Measurements from ENCODE around the gene GRN.

The GRN gene

GRCh38 chr17:44314524-44314868 is 30.6 kb upstream of the GRN start:
- TF ChIP-seq, protein P1, sequence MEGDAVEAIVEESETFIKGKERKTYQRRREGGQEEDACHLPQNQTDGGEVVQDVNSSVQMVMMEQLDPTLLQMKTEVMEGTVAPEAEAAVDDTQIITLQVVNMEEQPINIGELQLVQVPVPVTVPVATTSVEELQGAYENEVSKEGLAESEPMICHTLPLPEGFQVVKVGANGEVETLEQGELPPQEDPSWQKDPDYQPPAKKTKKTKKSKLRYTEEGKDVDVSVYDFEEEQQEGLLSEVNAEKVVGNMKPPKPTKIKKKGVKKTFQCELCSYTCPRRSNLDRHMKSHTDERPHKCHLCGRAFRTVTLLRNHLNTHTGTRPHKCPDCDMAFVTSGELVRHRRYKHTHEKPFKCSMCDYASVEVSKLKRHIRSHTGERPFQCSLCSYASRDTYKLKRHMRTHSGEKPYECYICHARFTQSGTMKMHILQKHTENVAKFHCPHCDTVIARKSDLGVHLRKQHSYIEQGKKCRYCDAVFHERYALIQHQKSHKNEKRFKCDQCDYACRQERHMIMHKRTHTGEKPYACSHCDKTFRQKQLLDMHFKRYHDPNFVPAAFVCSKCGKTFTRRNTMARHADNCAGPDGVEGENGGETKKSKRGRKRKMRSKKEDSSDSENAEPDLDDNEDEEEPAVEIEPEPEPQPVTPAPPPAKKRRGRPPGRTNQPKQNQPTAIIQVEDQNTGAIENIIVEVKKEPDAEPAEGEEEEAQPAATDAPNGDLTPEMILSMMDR (conservative IDR thresholded peaks at IDR 0.05; ENCODE audit: low read depth, low read length): no peak
- H3K4me3 ChIP-seq (ENCODE audit: low read depth, low read length): no peak overlapping the region
- DNase-seq (ENCODE audit: low read depth): no peak

- TF ChIP-seq, protein P1 (conservative IDR thresholded peaks at IDR 0.05; ENCODE audit: low read depth, low read length): no peak
- no peak for DNase-seq (ENCODE audit: low read depth)
- H3K4me3 ChIP-seq (ENCODE audit: low read depth, low read length): peak overlapping the region; percentile 30
These were observed 30.0 kb upstream of the GRN start for GRCh38 chr17:44314869-44315661.

DNA sequence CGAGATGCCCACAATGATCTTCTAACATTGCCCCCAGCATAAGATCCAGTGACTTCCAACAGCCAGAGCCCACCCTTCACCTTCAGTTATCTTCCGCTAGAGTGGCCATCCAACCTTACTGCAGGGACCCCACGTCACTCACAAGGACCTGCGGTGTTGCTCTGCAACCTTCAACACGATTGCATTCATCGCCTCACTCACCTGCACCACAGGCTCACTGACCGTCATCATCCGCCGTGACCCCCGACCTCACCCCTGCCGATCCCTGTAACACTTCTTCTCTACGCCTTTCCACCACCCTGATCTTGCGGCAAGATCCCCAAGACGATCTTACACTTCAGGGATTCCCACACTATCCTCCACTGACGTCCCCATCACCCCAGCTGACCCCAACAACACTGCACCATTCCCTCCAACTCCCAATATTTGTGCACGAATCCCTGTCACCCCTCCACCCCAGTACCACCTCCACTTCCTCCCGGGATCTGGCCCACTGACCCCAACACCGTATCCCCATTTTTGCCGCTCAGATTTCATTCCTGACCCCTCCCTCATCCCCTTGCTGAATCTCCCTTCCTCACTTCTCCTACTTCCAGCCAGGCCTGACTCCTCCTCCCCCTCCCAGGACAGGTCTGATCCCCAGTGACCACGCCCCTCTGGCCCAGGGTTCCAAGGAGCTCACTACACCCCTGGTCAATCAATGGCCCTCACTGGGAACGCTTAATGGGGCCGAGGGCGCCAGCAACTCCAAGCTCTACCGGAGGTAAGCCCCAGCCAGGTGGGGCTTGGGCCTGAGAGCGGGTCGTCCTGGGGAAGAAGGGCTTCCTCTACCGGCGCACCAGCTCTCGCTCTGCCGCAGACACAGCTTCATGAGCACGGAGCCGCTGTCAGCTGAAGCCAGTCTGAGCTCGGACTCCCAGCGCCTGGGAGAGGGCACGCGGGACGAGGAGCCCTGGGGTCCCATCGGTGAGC is 29.1 kb upstream of the GRN start:
- TF ChIP-seq, protein P1 (conservative IDR thresholded peaks at IDR 0.05; ENCODE audit: low read depth, low read length): no peak
- H3K4me3 ChIP-seq (ENCODE audit: low read depth, low read length): no peak overlapping the region

DNA sequence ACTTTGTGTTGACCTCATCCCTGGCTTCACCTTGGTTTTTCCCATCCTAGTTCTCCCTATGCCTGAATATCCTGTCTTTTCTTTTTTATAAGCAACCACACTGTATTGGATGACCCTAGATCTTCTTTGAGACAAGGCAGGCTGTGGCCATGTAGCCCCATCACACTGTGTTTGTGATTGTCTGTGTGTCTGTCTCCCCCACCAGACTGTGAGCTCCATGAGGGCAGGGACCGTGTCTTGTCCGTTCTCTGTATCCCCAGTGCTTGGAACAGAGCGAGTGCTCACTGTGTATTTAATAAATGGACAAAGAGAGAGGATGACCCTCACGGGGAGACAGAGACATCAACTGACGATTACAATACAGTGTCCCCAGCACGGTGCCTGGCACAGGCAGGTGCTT is 27.6 kb upstream of the GRN start:
- DNase-seq (ENCODE audit: low read depth): no peak
- TF ChIP-seq, protein P1 (conservative IDR thresholded peaks at IDR 0.05; ENCODE audit: low read depth, low read length): no peak
- no peak overlapping the region for H3K4me3 ChIP-seq (ENCODE audit: low read depth, low read length)

More for the DNA sequence above, 29.1 kb upstream of the GRN start:
- no peak for DNase-seq (ENCODE audit: low read depth)

DNA sequence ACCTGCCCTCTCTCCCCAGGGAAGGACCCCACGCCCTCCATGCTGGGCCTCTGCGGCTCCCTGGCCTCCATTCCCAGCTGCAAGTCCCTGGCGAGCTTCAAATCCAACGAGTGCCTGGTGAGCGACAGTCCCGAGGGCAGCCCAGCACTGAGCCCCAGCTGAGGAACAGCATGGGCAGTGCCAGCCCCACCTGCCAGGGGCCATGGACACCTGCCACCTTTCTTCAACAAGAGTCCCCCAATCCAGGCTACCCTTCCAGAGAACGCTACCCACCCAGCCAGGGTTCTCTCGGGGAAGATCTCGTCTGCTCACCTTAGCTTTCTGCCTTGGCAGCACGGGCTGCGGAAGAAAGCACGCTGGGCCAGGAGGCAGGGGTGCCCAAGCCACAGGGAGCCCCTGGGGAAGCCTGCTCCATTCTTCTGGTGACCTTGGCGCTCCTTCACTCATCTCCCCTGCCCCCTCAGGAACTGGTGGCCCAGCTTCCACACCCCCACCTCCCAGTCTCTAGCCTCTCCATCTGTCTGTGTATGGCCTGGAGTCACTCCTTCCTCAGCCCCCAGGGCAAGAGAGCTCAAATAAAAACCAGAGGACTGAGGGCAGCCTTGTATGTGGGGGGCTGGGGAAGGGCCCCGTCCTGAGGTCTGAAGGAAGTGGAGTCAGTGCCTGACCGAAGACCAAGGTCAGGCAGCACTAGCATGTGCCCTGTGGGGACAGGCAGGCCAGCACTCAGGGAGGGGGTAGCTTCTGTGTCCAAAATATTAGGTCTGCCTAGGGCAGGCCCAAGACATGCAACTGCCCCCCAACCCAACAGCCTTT is 26.8 kb upstream of the GRN start:
- DNase-seq (ENCODE audit: low read depth): no peak
- TF ChIP-seq, protein P1 (conservative IDR thresholded peaks at IDR 0.05; ENCODE audit: low read depth, low read length): no peak
- H3K4me3 ChIP-seq (ENCODE audit: low read depth, low read length): no peak overlapping the region

- no peak for DNase-seq (ENCODE audit: low read depth)
- TF ChIP-seq, protein P1 (conservative IDR thresholded peaks at IDR 0.05; ENCODE audit: low read depth, low read length): no peak
- H3K4me3 ChIP-seq (ENCODE audit: low read depth, low read length): no peak overlapping the region
These were observed 25.0 kb upstream of the GRN start for GRCh38 chr17:44320066-44320465.

Measured in choroid plexus epithelial cell (primary cell).